ENCODE results near the gene IER5L. TPM values are rescaled to one million over a fixed set of nuclear protein-coding genes. Genes with fewer than 3 reads are reported as not detected.
A peak's percentile ranks its signal among the peaks of the same experiment; 100 is the strongest.

The IER5L gene
- total and polyA plus RNA-seq, 9 of the 15 experiments (the other 6 are each of a cell fraction or from before 2014, with no cell fraction given), result 0.14 to 11.9 (median 0.52) TPM

- TF ChIP-seq ZBTB40 (IDR thresholded peaks at IDR 0.05), result peak; percentile 59
- TF ChIP-seq ZBTB40 (CRISPR knock-in tag; IDR thresholded peaks at IDR 0.05), result no peak
- TF ChIP-seq ILF3 (IDR thresholded peaks at IDR 0.05; ENCODE audit: borderline replicate concordance), result no peak
- peak; percentile 92 for TF ChIP-seq VEZF1 (CRISPR knock-in tag; IDR thresholded peaks at IDR 0.05)
- TF ChIP-seq ZNF830 (CRISPR knock-in tag; IDR thresholded peaks at IDR 0.05), result no peak
- TF ChIP-seq ZNF3 (CRISPR knock-in tag; IDR thresholded peaks at IDR 0.05), result no peak
- no peak for TF ChIP-seq BCL6 (CRISPR knock-in tag; IDR thresholded peaks at IDR 0.05)
- TF ChIP-seq, protein P1, sequence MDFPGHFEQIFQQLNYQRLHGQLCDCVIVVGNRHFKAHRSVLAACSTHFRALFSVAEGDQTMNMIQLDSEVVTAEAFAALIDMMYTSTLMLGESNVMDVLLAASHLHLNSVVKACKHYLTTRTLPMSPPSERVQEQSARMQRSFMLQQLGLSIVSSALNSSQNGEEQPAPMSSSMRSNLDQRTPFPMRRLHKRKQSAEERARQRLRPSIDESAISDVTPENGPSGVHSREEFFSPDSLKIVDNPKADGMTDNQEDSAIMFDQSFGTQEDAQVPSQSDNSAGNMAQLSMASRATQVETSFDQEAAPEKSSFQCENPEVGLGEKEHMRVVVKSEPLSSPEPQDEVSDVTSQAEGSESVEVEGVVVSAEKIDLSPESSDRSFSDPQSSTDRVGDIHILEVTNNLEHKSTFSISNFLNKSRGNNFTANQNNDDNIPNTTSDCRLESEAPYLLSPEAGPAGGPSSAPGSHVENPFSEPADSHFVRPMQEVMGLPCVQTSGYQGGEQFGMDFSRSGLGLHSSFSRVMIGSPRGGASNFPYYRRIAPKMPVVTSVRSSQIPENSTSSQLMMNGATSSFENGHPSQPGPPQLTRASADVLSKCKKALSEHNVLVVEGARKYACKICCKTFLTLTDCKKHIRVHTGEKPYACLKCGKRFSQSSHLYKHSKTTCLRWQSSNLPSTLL (IDR thresholded peaks at IDR 0.05), result no peak
- no peak for TF ChIP-seq XRCC3 (IDR thresholded peaks at IDR 0.05)
- TF ChIP-seq FIP1L1 (IDR thresholded peaks at IDR 0.05; ENCODE audit: low read depth, low read length, poor library complexity, severe bottlenecking), result peak; percentile 55
- TF ChIP-seq POLR2G (IDR thresholded peaks at IDR 0.05; ENCODE audit: low read depth, low read length), result peak; percentile 70
- 0 out of 2 replicates have a peak, but pooled peaks have one; percentile 16 for TF ChIP-seq GTF2F1 (IDR thresholded peaks at IDR 0.05; ENCODE audit: low read depth, low read length)
- peak; percentile 90 for TF ChIP-seq ZNF197 (CRISPR knock-in tag; IDR thresholded peaks at IDR 0.05; ENCODE audit: low read depth)
- no peak for TF ChIP-seq EP300 (IDR thresholded peaks at IDR 0.05; ENCODE audit: low read length)
- TF ChIP-seq MYNN (IDR thresholded peaks at IDR 0.05), result no peak
- no peak for TF ChIP-seq MYNN (CRISPR knock-in tag; IDR thresholded peaks at IDR 0.05)
These were observed 24.8 kb upstream of the IER5L start (continued) for GRCh38 chr9:129202613-129203555.

All from K562 (cell line).